AG04449 (cell line): ENCODE measurements around the gene FAM110A.
"Not testable (repeated sequence)": the region's sequence is repeated elsewhere in the genome, so short reads cannot be mapped to it uniquely, and the experiment has no call there.

Experiments
- CTCF ChIA-PET: fragments of 350-600 bp; formaldehyde crosslinking; extraction: SDS; loops from one replicate; lab custom pipeline; 2021; ENCODE audit warnings: antibody characterized with exemption; lab: Yijun Ruan, JAX
- POLR2A ChIA-PET: fragments of 400-600, 350-600 bp; formaldehyde crosslinking; extraction: SDS; loops from one replicate; lab custom pipeline; 2020; ENCODE audit warnings: antibody characterized with exemption, inconsistent platforms; lab: Yijun Ruan, JAX
- DNase-seq: peaks from one replicate; pipeline ENCODE4 v3.0.0-alpha.2; 2010; ENCODE audit warnings: low read depth, low spot score
- H3K4me3 ChIP-seq: 2 replicates; pipeline ENCODE4 v1.5.1; 2011; ENCODE audit warnings: low read depth, mild to moderate bottlenecking, control low read depth, low read length
- TF ChIP-seq, protein P1 (sequence below): IDR thresholded peaks from one replicate; pipeline ENCODE4 v1.5.1; 2011; ENCODE audit warnings: mild to moderate bottlenecking, moderate library complexity, low read length, control low read depth, inconsistent platforms; ENCODE audit not compliant: insufficient read depth; ENCODE audit errors: missing control alignments

FAM110A gene

DNA sequence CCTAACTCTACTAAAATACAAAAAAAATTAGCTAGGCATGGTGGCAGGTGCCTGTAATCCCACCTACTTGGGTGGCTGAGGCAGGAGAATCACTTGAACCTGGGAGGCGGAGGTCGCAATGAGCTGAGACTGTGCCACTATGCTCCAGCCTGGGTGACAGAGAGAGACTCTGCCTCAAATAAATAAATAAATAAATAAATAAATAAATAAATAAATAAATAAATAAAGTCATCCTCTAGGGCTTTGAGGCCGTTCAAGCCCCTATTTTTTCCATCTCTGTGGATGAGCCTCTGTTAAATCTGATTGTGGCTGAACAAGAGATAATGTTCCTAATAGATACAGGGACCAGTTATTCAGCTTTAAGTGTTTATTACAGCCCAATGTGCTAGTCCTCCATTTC lies 31.8 kb upstream of the FAM110A start:
- DNase-seq = no peak
- ChIA-PET POLR2A (no interaction called here), CTCF (interaction anchor here (0.9 to 1.8 kb wide), 2 partner anchors 14 to 154 kb away, joined by 3 to 7 read pairs; no protein-coding TSS in a partner anchor)
- TF ChIP-seq, protein P1, sequence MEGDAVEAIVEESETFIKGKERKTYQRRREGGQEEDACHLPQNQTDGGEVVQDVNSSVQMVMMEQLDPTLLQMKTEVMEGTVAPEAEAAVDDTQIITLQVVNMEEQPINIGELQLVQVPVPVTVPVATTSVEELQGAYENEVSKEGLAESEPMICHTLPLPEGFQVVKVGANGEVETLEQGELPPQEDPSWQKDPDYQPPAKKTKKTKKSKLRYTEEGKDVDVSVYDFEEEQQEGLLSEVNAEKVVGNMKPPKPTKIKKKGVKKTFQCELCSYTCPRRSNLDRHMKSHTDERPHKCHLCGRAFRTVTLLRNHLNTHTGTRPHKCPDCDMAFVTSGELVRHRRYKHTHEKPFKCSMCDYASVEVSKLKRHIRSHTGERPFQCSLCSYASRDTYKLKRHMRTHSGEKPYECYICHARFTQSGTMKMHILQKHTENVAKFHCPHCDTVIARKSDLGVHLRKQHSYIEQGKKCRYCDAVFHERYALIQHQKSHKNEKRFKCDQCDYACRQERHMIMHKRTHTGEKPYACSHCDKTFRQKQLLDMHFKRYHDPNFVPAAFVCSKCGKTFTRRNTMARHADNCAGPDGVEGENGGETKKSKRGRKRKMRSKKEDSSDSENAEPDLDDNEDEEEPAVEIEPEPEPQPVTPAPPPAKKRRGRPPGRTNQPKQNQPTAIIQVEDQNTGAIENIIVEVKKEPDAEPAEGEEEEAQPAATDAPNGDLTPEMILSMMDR = no peak
- no peak overlapping the region for H3K4me3 ChIP-seq

DNA sequence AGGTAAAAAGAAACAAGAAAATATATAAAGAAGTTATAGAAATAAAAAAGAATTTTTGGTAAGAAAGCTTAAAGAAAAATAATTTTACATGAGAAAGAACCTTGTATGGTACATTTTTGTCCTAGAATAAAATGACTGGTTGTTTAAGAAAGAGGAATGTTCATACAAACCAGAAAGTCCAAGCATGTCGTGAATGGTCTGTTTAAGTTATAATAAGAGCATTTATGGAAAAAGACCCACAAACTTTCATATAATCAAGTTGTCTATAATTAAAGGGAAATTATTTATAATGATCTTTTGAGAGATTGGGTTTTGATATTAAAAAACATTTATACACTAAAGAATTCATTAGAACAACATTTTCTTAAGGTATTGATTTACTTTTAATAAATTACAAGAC lies 27.8 kb upstream of the FAM110A start:
- POLR2A ChIA-PET = no interaction called here
- no peak overlapping the region for H3K4me3 ChIP-seq
- TF ChIP-seq, protein P1 = no peak
- no peak for DNase-seq
- CTCF ChIA-PET = interaction anchor here (0.8 to 3.7 kb wide), 2 partner anchors 10 to 12 kb away, joined by 3 to 20 read pairs; no protein-coding TSS in a partner anchor

DNA sequence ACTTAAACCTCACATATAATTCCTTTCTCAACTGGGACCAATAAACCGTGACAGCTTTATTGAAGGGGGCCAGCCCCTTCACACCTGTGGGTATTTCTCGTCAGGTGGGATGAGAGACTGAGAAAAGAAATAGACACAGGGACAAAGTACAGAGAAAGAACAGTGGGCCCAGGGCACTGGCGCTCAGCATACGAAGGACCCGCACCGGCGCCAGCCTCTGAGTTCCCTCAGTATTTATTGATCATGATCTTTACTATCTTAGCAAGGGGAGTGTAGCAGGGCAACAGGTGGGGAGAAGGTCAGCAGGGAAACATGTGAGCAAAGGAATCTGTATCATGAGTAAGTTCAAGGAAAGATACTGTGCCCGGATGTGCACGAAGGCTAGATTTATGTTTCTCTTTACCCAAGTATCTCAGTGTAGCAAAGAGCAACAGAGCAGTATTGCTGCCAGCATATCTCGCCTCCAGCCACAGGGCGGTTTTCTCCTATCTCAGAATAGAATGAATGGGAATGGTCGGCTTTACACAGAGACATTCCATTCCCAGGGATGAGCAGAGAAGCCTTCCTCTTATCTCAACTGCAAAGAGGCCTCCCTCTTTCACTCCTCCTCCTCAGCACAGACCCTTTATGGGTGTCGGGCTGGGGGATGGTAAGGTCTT lies 21.6 kb upstream of the FAM110A start:
- H3K4me3 ChIP-seq, POLR2A ChIA-PET, DNase-seq: not testable (repeated sequence)
- CTCF ChIA-PET = interaction anchor here (4.5 kb wide), 1 partner anchor 145 kb away, joined by 32 read pairs; no protein-coding TSS in a partner anchor

DNA sequence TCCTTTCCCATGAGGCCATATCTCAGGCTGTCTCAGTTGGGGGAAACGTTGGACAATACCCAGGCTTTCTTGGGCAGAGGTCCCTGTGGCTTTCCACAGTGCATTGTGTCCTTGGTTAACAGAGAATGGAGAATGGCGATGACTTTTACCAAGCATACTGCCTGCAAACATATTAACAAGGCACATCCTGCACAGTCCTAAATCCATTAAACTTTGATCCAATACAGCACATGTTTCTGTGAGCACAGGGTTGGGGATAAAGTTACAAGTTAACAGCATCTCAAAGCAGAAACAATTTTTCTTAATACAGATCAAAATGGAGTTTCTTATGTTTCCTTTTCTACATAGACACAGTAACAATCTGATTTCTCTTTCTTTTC lies 21.1 kb upstream of the FAM110A start:
- CTCF ChIA-PET, DNase-seq, POLR2A ChIA-PET, H3K4me3 ChIP-seq: not testable (repeated sequence)

- TF ChIP-seq, protein P1 = no peak
- POLR2A ChIA-PET = no interaction called here
- H3K4me3 ChIP-seq = no peak overlapping the region
- CTCF ChIA-PET = interaction anchor here (3.4 to 8.6 kb wide), 2 partner anchors 143 to 158 kb away, joined by 13 to 355 read pairs; no protein-coding TSS in a partner anchor
- DNase-seq = no peak
Measured at GRCh38 chr20:813390-813789, 20.1 kb upstream of the FAM110A start.

DNA sequence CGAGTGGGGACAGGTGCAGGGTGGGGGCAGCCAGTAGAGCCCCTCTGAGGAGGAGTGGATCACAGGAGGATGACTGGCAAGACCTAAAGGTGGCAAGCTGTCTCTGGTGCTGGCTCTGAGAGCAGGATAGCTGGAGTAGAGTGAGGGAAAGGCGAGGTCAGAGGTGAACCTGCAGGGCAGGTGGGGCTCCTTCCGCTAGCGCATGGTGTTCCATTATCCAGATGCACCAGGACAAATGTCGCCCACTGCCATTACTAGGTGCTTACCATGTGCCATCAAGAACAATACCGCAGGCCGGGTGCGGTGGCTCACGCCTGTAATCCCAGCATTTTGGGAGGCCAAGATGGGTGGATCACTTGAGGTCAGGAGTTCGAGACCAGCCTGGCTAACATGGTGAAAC lies 18.3 kb upstream of the FAM110A start:
- ChIA-PET POLR2A (no interaction called here), CTCF (interaction anchor here (0.8 to 8.6 kb wide), 18 partner anchors 10 to 399 kb away, joined by 3 to 355 read pairs (median 8); partner anchors contain the start of genes C20orf202 and FAM110A)
- no peak overlapping the region for H3K4me3 ChIP-seq
- TF ChIP-seq, protein P1 = no peak
- no peak for DNase-seq

- no peak for DNase-seq
- CTCF ChIA-PET = interaction anchor here (0.8 to 8.6 kb wide), 20 partner anchors 9 to 397 kb away, joined by 3 to 355 read pairs (median 7); partner anchors contain the start of genes C20orf202 and FAM110A
- TF ChIP-seq, protein P1 = peak; percentile 92
- POLR2A ChIA-PET = no interaction called here
- H3K4me3 ChIP-seq = no peak overlapping the region
Measured at GRCh38 chr20:815914-816606, 17.5 kb upstream of the FAM110A start.
